Keratinocyte (primary cell): ENCODE data around the gene BRICD5. TPM values are rescaled to one million over a fixed set of nuclear protein-coding genes. Genes with fewer than 3 reads are reported as not detected.

Experiments
- DNase-seq: peaks from one replicate; pipeline ENCODE4 v3.0.0-alpha.2; 2011; ENCODE audit warnings: low read depth, missing footprints, low spot score
- FAIRE-seq: peaks from 2 replicates; lab custom pipeline; 2011; peaks lifted over from hg19 to GRCh38; lab: Jason Lieb, UNC
- H2AFZ ChIP-seq: 2 replicates; pipeline ENCODE4 v1.6.0; 2012; ENCODE audit warnings: low read length, control low read depth, inconsistent platforms; ENCODE audit not compliant: control insufficient read depth
- H3K27ac ChIP-seq: 2 replicates; pipeline ENCODE4 v1.5.1; 2011; ENCODE audit warnings: low read length; ENCODE audit not compliant: control insufficient read depth, insufficient read depth
- H3K27me3 ChIP-seq: 3 replicates; pipeline ENCODE4 v1.6.0; 2011; ENCODE audit warnings: low read length; ENCODE audit not compliant: control insufficient read depth, insufficient read depth; ENCODE audit errors: extremely low read depth
- H3K36me3 ChIP-seq, 2 experiments: 2 replicates in 1 of 2; 3 replicates in 1 of 2; pipeline ENCODE4 v1.5.1; 2011; ENCODE audit warnings: low read length in 2 of 2, mild to moderate bottlenecking in 1 of 2; ENCODE audit not compliant: control insufficient read depth in 2 of 2, insufficient read depth in 2 of 2; ENCODE audit errors: extremely low read depth in 1 of 2
- H3K4me1 ChIP-seq: 3 replicates; pipeline ENCODE4 v1.5.1; 2011; ENCODE audit warnings: low read length; ENCODE audit not compliant: control insufficient read depth, insufficient read depth; ENCODE audit errors: extremely low read depth
- H3K4me2 ChIP-seq: 3 replicates; pipeline ENCODE4 v1.6.0; 2011; ENCODE audit warnings: low read depth, low read length; ENCODE audit not compliant: control insufficient read depth, insufficient read depth; ENCODE audit errors: extremely low read depth
- H3K4me3 ChIP-seq, 3 experiments: fragments of 200-600 bp in 1 of 3; sonication (generic) in 1 of 3; 2 replicates in 2 of 3; 3 replicates in 1 of 3; pipeline ENCODE4 v1.5.1; 2011 to 2016; ENCODE audit warnings: low read length in 3 of 3, mild to moderate bottlenecking in 3 of 3, control low read depth in 2 of 3, inconsistent platforms in 1 of 3, low read depth in 1 of 3, mixed read lengths in 1 of 3, mixed run types in 1 of 3, moderate library complexity in 1 of 3; ENCODE audit not compliant: control insufficient read depth in 2 of 3, insufficient read depth in 2 of 3; ENCODE audit errors: extremely low read depth in 1 of 3
- H3K79me2 ChIP-seq: 2 replicates; pipeline ENCODE4 v1.6.0; 2012; ENCODE audit warnings: low read length; ENCODE audit not compliant: control insufficient read depth, insufficient read depth
- H3K9ac ChIP-seq: 3 replicates; pipeline ENCODE4 v1.6.0; 2011; ENCODE audit warnings: low read length; ENCODE audit not compliant: control insufficient read depth, insufficient read depth; ENCODE audit errors: extremely low read depth
- H3K9me1 ChIP-seq: 3 replicates; pipeline ENCODE4 v1.6.0; 2011; ENCODE audit warnings: low read length; ENCODE audit not compliant: control insufficient read depth, insufficient read depth; ENCODE audit errors: extremely low read depth
- H3K9me3 ChIP-seq: 2 replicates; pipeline ENCODE4 v1.5.1; 2012; ENCODE audit warnings: low read depth, low read length; ENCODE audit not compliant: control insufficient read depth
- H4K20me1 ChIP-seq: 3 replicates; pipeline ENCODE4 v1.6.0; 2011; ENCODE audit warnings: low read length; ENCODE audit not compliant: control insufficient read depth, insufficient read depth; ENCODE audit errors: extremely low read depth
- EZH2 ChIP-seq: IDR thresholded peaks from one replicate; pipeline ENCODE4 v1.6.1; 2012; ENCODE audit warnings: inconsistent platforms, mild to moderate bottlenecking, low read length, moderate library complexity
- dilution Hi-C: fragments of 300-500 bp; cut with MboI; formaldehyde crosslinking; loops from one replicate; pipeline ENCODE4 v1.7.0; 2020; ENCODE audit warnings: low sequenced_read_pairs; ENCODE audit not compliant: extremely low pct_ligation_motif_present
- polyA plus RNA-seq, 5 experiments: library from polyadenylated mRNA; depleted of rRNA in 3 of 5; stranded (reverse) in 3 of 5; stranded (forward) in 1 of 5; unstranded in 1 of 5; fragments of >200 nt; gene quantifications; 1 replicate in 1 of 5; 2 replicates in 3 of 5; 3 replicates in 1 of 5; pipeline versions ENCODE4 v1.2.1 to v1.2.3, GENCODE V29; 2011 to 2012; ENCODE audit warnings: missing spikeins in 2 of 5, low read depth in 1 of 5, low replicate concordance in 1 of 5
- TF ChIP-seq, protein P1 (sequence below), 3 experiments: IDR thresholded peaks in 1 of 3; conservative IDR thresholded peaks in 1 of 3; optimal IDR thresholded peaks in 1 of 3; 2 replicates in 2 of 3; 3 replicates in 1 of 3; pipeline versions ENCODE3 to v1.5.1; 2011; ENCODE audit warnings: low read length in 3 of 3, mild to moderate bottlenecking in 3 of 3, moderate library complexity in 2 of 3, control low read depth in 1 of 3, inconsistent platforms in 1 of 3; ENCODE audit not compliant: insufficient read depth in 2 of 3; ENCODE audit errors: extremely low read depth in 1 of 3

BRICD5 gene
- polyA plus RNA-seq, 1 donor (not counting 4 experiments of a cell fraction or from before 2014, with no cell fraction given), result 1.8 TPM

DNA sequence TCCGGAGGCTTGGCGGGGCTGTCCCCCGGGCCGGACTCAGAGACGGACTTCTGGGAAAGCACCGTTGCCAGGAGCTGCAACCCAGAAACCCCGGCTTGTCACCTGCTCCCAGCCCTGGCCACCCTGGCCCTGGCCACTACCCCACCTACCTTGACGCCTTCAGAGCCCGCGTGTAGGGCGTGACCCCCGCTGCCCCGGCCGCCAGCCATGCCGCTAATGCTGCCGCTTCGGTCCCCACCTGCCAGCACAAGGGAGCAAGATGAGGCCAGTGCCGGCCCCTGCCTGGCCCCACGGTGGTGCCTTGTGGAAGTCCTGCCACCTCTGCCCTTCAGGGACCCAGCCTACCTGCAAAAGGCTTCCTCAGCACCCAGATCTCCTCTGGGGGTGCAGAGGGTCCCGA, 25.7 kb downstream of the BRICD5 start:
- dilution Hi-C loops, result no loop called here
- H3K27ac ChIP-seq, result no peak overlapping the region
- no peak overlapping the region for H2AFZ ChIP-seq
- H3K4me1 ChIP-seq, result no peaks in the 10 kb centered on the region
- H3K9me1 ChIP-seq, result no peaks in the 10 kb centered on the region
- peaks cover 0 to 1% of the 10 kb centered on the region in 2 experiments for H3K36me3 ChIP-seq
- no peak overlapping the region for H3K9ac ChIP-seq
- H3K9me3 ChIP-seq, result no peaks in the 10 kb centered on the region
- FAIRE-seq (no peak), DNase-seq (no peak)
- no peak overlapping the region for H3K4me3 ChIP-seq
- no peak for TF ChIP-seq EZH2
- TF ChIP-seq, protein P1, sequence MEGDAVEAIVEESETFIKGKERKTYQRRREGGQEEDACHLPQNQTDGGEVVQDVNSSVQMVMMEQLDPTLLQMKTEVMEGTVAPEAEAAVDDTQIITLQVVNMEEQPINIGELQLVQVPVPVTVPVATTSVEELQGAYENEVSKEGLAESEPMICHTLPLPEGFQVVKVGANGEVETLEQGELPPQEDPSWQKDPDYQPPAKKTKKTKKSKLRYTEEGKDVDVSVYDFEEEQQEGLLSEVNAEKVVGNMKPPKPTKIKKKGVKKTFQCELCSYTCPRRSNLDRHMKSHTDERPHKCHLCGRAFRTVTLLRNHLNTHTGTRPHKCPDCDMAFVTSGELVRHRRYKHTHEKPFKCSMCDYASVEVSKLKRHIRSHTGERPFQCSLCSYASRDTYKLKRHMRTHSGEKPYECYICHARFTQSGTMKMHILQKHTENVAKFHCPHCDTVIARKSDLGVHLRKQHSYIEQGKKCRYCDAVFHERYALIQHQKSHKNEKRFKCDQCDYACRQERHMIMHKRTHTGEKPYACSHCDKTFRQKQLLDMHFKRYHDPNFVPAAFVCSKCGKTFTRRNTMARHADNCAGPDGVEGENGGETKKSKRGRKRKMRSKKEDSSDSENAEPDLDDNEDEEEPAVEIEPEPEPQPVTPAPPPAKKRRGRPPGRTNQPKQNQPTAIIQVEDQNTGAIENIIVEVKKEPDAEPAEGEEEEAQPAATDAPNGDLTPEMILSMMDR (optimal IDR thresholded peaks at IDR 0.05 in 1 of 3, IDR thresholded peaks at IDR 0.05 in 1 of 3, conservative IDR thresholded peaks at IDR 0.05 in 1 of 3; ENCODE audit: extremely low read depth in 1 of 3, insufficient read depth in 2 of 3, low read length in 3 of 3), result no peak
- no peaks in the 10 kb centered on the region for H3K79me2 ChIP-seq
- no peak overlapping the region for H3K4me2 ChIP-seq
- no peaks in the 10 kb centered on the region for H4K20me1 ChIP-seq
- peaks cover 3% of the 10 kb centered on the region for H3K27me3 ChIP-seq

DNA sequence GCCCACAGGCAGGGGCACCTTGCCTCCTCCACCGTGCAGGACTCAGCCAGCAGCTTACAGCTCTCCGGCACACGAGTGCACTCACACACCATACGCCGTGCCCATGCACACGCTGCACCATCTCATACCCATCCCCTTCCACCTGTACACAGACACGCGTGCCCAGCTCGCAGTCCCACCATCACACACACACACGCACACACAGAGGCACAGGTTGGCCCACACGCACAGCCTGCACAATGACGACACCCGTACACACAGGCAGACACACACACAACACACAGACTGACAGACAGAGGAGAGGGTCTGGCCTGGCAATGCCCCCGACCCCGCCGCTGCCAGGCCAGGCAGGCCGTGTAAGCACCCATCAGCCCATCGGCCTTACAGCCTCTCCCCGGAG, 26.3 kb downstream of the BRICD5 start:
- H3K27ac ChIP-seq, result no peak overlapping the region
- H3K9me1 ChIP-seq, result no peaks in the 10 kb centered on the region
- no peak overlapping the region for H3K4me2 ChIP-seq
- H3K4me1 ChIP-seq, result peaks cover 2% of the 10 kb centered on the region
- H3K9ac ChIP-seq, result no peak overlapping the region
- dilution Hi-C loops, result no loop called here
- H3K36me3 ChIP-seq, result peaks cover 0 to 1% of the 10 kb centered on the region in 2 experiments
- H3K4me3 ChIP-seq, result no peak overlapping the region
- H3K9me3 ChIP-seq, result no peaks in the 10 kb centered on the region
- DNase-seq (no peak), FAIRE-seq (no peak)
- H3K79me2 ChIP-seq, result no peaks in the 10 kb centered on the region
- H2AFZ ChIP-seq, result no peak overlapping the region
- TF ChIP-seq, protein P1 (optimal IDR thresholded peaks at IDR 0.05 in 1 of 3, IDR thresholded peaks at IDR 0.05 in 1 of 3, conservative IDR thresholded peaks at IDR 0.05 in 1 of 3; ENCODE audit: extremely low read depth in 1 of 3, insufficient read depth in 2 of 3, low read length in 3 of 3), result no peak
- no peak for TF ChIP-seq EZH2
- H4K20me1 ChIP-seq, result no peaks in the 10 kb centered on the region
- H3K27me3 ChIP-seq, result peaks cover 4% of the 10 kb centered on the region
